Activated B cell treated with CpG ODN at 0.5 μM for 24 hours (primary cell): ENCODE results near the gene NAIF1. TPM values are rescaled to one million over a fixed set of nuclear protein-coding genes. Genes with fewer than 3 reads are reported as not detected.
"Not testable (repeated sequence)": the region's sequence is repeated elsewhere in the genome, so short reads cannot be mapped to it uniquely, and the experiment has no call there.

Experiments used
- ATAC-seq: fragments of 200-7000 bp; cut with Tn5 transposase; one replicate; pipeline ENCODE4 v1.10.0; 2021; ENCODE audit warnings: low read depth, mild to moderate bottlenecking, moderate library complexity
- CTCF ChIA-PET: fragments of 350-600 bp; sonication (Branson Sonifier 250); formaldehyde crosslinking; loops from one replicate; lab custom pipeline; 2021; ENCODE audit warnings: antibody characterized with exemption; lab: Charles Lee
- POLR2A ChIA-PET: fragments of 350-600 bp; sonication (Branson Sonifier 250); formaldehyde crosslinking; loops from one replicate; lab custom pipeline; 2021; ENCODE audit warnings: antibody characterized with exemption; lab: Charles Lee
- DNase-seq: peaks from one replicate; pipeline ENCODE4 v3.0.0; 2022
- H3K27ac Mint-ChIP-seq: one replicate; pipeline ENCODE4 v1.8.0; 2020; ENCODE audit warnings: mixed read lengths
- H3K27me3 Mint-ChIP-seq: one replicate; pipeline ENCODE4 v1.8.0; 2021; ENCODE audit warnings: mixed read lengths
- H3K36me3 Mint-ChIP-seq: one replicate; pipeline ENCODE4 v1.8.0; 2021; ENCODE audit warnings: low read depth, mixed read lengths
- H3K4me1 Mint-ChIP-seq: one replicate; pipeline ENCODE4 v1.8.0; 2021; ENCODE audit warnings: mixed read lengths
- H3K4me3 Mint-ChIP-seq: one replicate; pipeline ENCODE4 v1.8.0; 2020; ENCODE audit warnings: mild to moderate bottlenecking, mixed read lengths
- H3K9me3 Mint-ChIP-seq: one replicate; pipeline ENCODE4 v1.8.0; 2020; ENCODE audit warnings: mixed read lengths
- CTCF ChIP-seq: fragments of 200-600 bp; IDR thresholded peaks from one replicate; pipeline ENCODE4 v1.8.0; 2022; ENCODE audit warnings: antibody characterized with exemption, mild to moderate bottlenecking
- intact Hi-C: fragments of 100-400 bp; cut with micrococcal nuclease; formaldehyde crosslinking; loops from one replicate; pipeline ENCODE4 v1.15.1; 2024
- total RNA-seq: library from RNA; stranded (reverse); gene quantifications from 2 replicates; pipeline ENCODE4 v1.2.3, GENCODE V29; 2022

The NAIF1 gene
- total RNA-seq, 1 donor from 2014 or later, result 10.4 TPM

GRCh38 chr9:128047231-128047630, 19.9 kb downstream of the NAIF1 start:
- Mint-ChIP-seq H3K9me3 (no peaks in the 10 kb centered on the region), H3K27ac (no peak overlapping the region), H3K4me1 (no peaks in the 10 kb centered on the region), H3K27me3 (no peaks in the 10 kb centered on the region), H3K4me3 (no peak overlapping the region), H3K36me3 (no peaks in the 10 kb centered on the region)
- TF ChIP-seq CTCF, result no peak
- ChIA-PET CTCF (interaction anchor here (1.0 to 1.7 kb wide), 3 partner anchors 11 to 104 kb away, joined by 3 to 4 read pairs (median 4); no protein-coding TSS in a partner anchor), POLR2A (interaction anchor here (0.6 to 0.7 kb wide), 4 partner anchors 12 to 259 kb away, joined by 3 to 18 read pairs (median 4); no protein-coding TSS in a partner anchor)
- intact Hi-C loops, result no loop called here
- no peak for ATAC-seq
- no peak for DNase-seq

- ChIA-PET CTCF (interaction anchor here (1.5 kb wide), 1 partner anchor 102 kb away, joined by 4 read pairs; no protein-coding TSS in a partner anchor), POLR2A (interaction anchor here (0.7 kb wide), 4 partner anchors 24 to 773 kb away, joined by 3 to 5 read pairs (median 3); no protein-coding TSS in a partner anchor)
- H3K4me1 Mint-ChIP-seq, result peaks cover 5% of the 10 kb centered on the region
- no peak overlapping the region for H3K4me3 Mint-ChIP-seq
- intact Hi-C loops, result no loop called here
- H3K27me3 Mint-ChIP-seq, result no peaks in the 10 kb centered on the region
- TF ChIP-seq CTCF, result no peak
- no peaks in the 10 kb centered on the region for H3K36me3 Mint-ChIP-seq
- H3K27ac Mint-ChIP-seq, result no peak overlapping the region
- ATAC-seq (no peak), DNase-seq (no peak)
- H3K9me3 Mint-ChIP-seq, result no peaks in the 10 kb centered on the region
These were observed 21.3 kb downstream of the NAIF1 start for GRCh38 chr9:128045831-128046230.

GRCh38 chr9:128045409-128045808, 21.7 kb downstream of the NAIF1 start:
- H3K4me1 Mint-ChIP-seq, intact Hi-C loops, H3K36me3 Mint-ChIP-seq, H3K4me3 Mint-ChIP-seq, H3K27ac Mint-ChIP-seq, ATAC-seq, H3K9me3 Mint-ChIP-seq, H3K27me3 Mint-ChIP-seq, DNase-seq, CTCF ChIA-PET: not testable (repeated sequence)
- POLR2A ChIA-PET, result interaction anchor here (0.7 kb wide), 3 partner anchors 24 to 774 kb away, joined by 3 to 5 read pairs (median 3); no protein-coding TSS in a partner anchor

GRCh38 chr9:128043467-128043868, 23.7 kb downstream of the NAIF1 start:
- intact Hi-C loops, result no loop called here
- H3K9me3 Mint-ChIP-seq, result no peaks in the 10 kb centered on the region
- no peak overlapping the region for H3K4me3 Mint-ChIP-seq
- no peak for TF ChIP-seq CTCF
- peaks cover 5% of the 10 kb centered on the region for H3K4me1 Mint-ChIP-seq
- no peaks in the 10 kb centered on the region for H3K36me3 Mint-ChIP-seq
- H3K27me3 Mint-ChIP-seq, result no peaks in the 10 kb centered on the region
- ChIA-PET CTCF (no interaction called here), POLR2A (no interaction called here)
- no peak for ATAC-seq
- no peak for DNase-seq
- no peak overlapping the region for H3K27ac Mint-ChIP-seq

- intact Hi-C loops, result no loop called here
These were observed 25.1 kb downstream of the NAIF1 start for GRCh38 chr9:128042043-128042442.

GRCh38 chr9:128040783-128041182, 26.3 kb downstream of the NAIF1 start:
- not testable (repeated sequence) for H3K36me3 Mint-ChIP-seq

More at GRCh38 chr9:128042043-128042442, 25.1 kb downstream of the NAIF1 start:
- TF ChIP-seq CTCF, result no peak
- H3K27ac Mint-ChIP-seq, result no peak overlapping the region
- ChIA-PET CTCF (no interaction called here), POLR2A (interaction anchor here (0.6 kb wide), 1 partner anchor 46 kb away, joined by 4 read pairs; no protein-coding TSS in a partner anchor)
- H3K9me3 Mint-ChIP-seq, result no peaks in the 10 kb centered on the region
- ATAC-seq, result no peak
- H3K4me3 Mint-ChIP-seq, result no peak overlapping the region
- peaks cover 5% of the 10 kb centered on the region for H3K4me1 Mint-ChIP-seq
- no peak for DNase-seq
- H3K36me3 Mint-ChIP-seq, result no peaks in the 10 kb centered on the region
- no peaks in the 10 kb centered on the region for H3K27me3 Mint-ChIP-seq

GRCh38 chr9:128036522-128036921, 30.6 kb downstream of the NAIF1 start:
- H3K9me3 Mint-ChIP-seq, H3K4me3 Mint-ChIP-seq, H3K27me3 Mint-ChIP-seq, DNase-seq, ATAC-seq, H3K36me3 Mint-ChIP-seq, H3K27ac Mint-ChIP-seq: not testable (repeated sequence)
- ChIA-PET CTCF (interaction anchor here (0.9 to 8.9 kb wide), 6 partner anchors 11 to 95 kb away, joined by 3 to 180 read pairs (median 26); no protein-coding TSS in a partner anchor), POLR2A (interaction anchor here (0.7 to 1.0 kb wide), 2 partner anchors 29 to 93 kb away, joined by 3 to 7 read pairs; no protein-coding TSS in a partner anchor)
- peaks cover 29% of the 10 kb centered on the region for H3K4me1 Mint-ChIP-seq
- intact Hi-C loops, result loop anchor here (5.0 kb wide), 1 partner anchor 46 kb away; no protein-coding TSS in a partner anchor

More at GRCh38 chr9:128040783-128041182, 26.3 kb downstream of the NAIF1 start:
- H3K9me3 Mint-ChIP-seq, H3K4me3 Mint-ChIP-seq, H3K27ac Mint-ChIP-seq, H3K27me3 Mint-ChIP-seq, intact Hi-C loops, DNase-seq, ATAC-seq, H3K4me1 Mint-ChIP-seq, POLR2A ChIA-PET, CTCF ChIA-PET: not testable (repeated sequence)
